Measurements from ENCODE around the gene COCH. TPM values are rescaled to one million over a fixed set of nuclear protein-coding genes. Genes with fewer than 3 reads are reported as not detected.
A peak's percentile ranks its signal among the peaks of the same experiment; 100 is the strongest.

Gene COCH
- total RNA-seq, 4 donors from 2014 or later, result 0.60 to 3.1 (median 1.8) TPM

GRCh38 chr14:30906752-30907658 is 32.6 kb downstream of the COCH start:
- TF ChIP-seq POLR2A (IDR thresholded peaks at IDR 0.05) (no peak), POLR2AphosphoS5 (IDR thresholded peaks at IDR 0.05) (no peak), EP300 (IDR thresholded peaks at IDR 0.05; ENCODE audit: low read depth) (no peak)
- TF ChIP-seq, protein P1, sequence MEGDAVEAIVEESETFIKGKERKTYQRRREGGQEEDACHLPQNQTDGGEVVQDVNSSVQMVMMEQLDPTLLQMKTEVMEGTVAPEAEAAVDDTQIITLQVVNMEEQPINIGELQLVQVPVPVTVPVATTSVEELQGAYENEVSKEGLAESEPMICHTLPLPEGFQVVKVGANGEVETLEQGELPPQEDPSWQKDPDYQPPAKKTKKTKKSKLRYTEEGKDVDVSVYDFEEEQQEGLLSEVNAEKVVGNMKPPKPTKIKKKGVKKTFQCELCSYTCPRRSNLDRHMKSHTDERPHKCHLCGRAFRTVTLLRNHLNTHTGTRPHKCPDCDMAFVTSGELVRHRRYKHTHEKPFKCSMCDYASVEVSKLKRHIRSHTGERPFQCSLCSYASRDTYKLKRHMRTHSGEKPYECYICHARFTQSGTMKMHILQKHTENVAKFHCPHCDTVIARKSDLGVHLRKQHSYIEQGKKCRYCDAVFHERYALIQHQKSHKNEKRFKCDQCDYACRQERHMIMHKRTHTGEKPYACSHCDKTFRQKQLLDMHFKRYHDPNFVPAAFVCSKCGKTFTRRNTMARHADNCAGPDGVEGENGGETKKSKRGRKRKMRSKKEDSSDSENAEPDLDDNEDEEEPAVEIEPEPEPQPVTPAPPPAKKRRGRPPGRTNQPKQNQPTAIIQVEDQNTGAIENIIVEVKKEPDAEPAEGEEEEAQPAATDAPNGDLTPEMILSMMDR (IDR thresholded peaks at IDR 0.05), result peak; percentile 15 to 39 (median 31)
- Histone ChIP-seq H3K27me3 (no peaks in the 10 kb centered on the region), H3K4me1 (no peaks in the 10 kb centered on the region), H3K27ac (no peak overlapping the region), H3K36me3 (peaks cover 0 to 44% (median 9%) of the 10 kb centered on the region in 4 donors), H3K4me3 (no peak overlapping the region), H3K9me3 (no peaks in the 10 kb centered on the region)
- no peak for DNase-seq
- in situ Hi-C loops (cut with MboI; ENCODE audit: low pct_ligation_motif_present in 1 of 4, low pct_unique_long_range_greater_than_20kb in 1 of 4, low sequenced_read_pairs in 3 of 4), result loop anchor here in 3 of 4 donors (10.0 to 25.0 kb wide), 2 partner anchors 245 to 252 kb away; no protein-coding TSS in a partner anchor
- intact Hi-C loops (cut with DNase I; ENCODE audit: low total_unique reads), result no loop called here

DNA sequence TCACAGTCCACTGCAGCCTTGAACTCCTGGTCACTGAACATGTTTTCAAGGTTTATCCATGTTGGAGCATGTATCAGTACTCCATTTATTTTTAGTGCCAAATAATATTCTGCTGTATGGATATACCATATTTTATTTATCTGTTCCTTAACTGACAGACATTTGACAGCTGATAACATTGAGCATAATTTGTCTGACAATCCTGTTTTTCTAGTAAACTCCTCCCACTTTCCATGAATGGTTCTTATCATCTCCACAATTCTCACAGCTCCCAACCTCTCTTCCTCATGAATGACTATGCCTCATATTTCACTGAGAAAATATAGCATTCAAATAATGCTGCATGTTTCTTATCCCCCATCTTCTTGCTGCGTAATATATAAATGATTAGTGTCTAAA is 33.3 kb downstream of the COCH start:
- DNase-seq, result no peak
- Histone ChIP-seq H3K9me3 (no peaks in the 10 kb centered on the region), H3K27ac (no peak overlapping the region), H3K36me3 (peaks cover 0 to 38% (median 9%) of the 10 kb centered on the region in 4 donors), H3K27me3 (no peaks in the 10 kb centered on the region), H3K4me1 (no peaks in the 10 kb centered on the region), H3K4me3 (no peak overlapping the region)
- in situ Hi-C loops (cut with MboI; ENCODE audit: low pct_ligation_motif_present in 1 of 4, low pct_unique_long_range_greater_than_20kb in 1 of 4, low sequenced_read_pairs in 3 of 4), result loop anchor here in 3 of 4 donors (10.0 to 25.0 kb wide), 2 partner anchors 245 to 253 kb away; no protein-coding TSS in a partner anchor
- TF ChIP-seq, protein P1 (IDR thresholded peaks at IDR 0.05), result no peak
- TF ChIP-seq POLR2AphosphoS5 (IDR thresholded peaks at IDR 0.05), result no peak
- 97 to 100% methylated on average over 1 of the region's 1 CpG for WGBS, 2 donors (ENCODE audit: low coverage in 1 of 2)
- intact Hi-C loops (cut with DNase I; ENCODE audit: low total_unique reads), result no loop called here

DNA sequence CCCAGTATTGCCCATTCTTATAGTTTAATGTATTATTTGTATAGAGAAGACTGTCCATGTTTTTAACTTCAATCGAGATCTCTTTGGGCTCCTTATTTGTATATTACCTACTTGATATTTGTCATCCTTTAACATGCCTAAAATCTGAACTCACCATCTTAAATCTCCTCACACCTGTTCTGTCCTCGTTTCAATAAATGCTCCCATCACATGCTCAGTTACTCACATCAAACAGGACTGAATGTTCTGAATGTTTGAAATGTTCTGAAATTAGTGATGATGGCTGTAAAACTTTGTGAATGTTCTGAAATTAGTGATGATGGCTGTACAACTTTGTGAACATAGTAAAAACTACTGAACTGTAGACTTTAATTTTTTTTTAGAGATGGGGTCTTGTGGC is 34.5 kb downstream of the COCH start:
- Histone ChIP-seq H3K4me3 (no peak overlapping the region), H3K4me1 (no peaks in the 10 kb centered on the region), H3K36me3 (peaks cover 0 to 35% (median 9%) of the 10 kb centered on the region in 4 donors), H3K9me3 (no peaks in the 10 kb centered on the region), H3K27me3 (no peaks in the 10 kb centered on the region), H3K27ac (no peak overlapping the region)
- WGBS, 2 donors (ENCODE audit: low coverage in 1 of 2), result 63 to 73% methylated on average over 2 of the region's 2 CpGs
- in situ Hi-C loops (cut with MboI; ENCODE audit: low pct_ligation_motif_present in 1 of 4, low pct_unique_long_range_greater_than_20kb in 1 of 4, low sequenced_read_pairs in 3 of 4), result loop anchor here in 3 of 4 donors (10.0 to 25.0 kb wide), 2 partner anchors 247 to 254 kb away; no protein-coding TSS in a partner anchor
- no peak for DNase-seq
- intact Hi-C loops (cut with DNase I; ENCODE audit: low total_unique reads), result no loop called here
- TF ChIP-seq POLR2AphosphoS5 (IDR thresholded peaks at IDR 0.05) (no peak), POLR2A (IDR thresholded peaks at IDR 0.05) (no peak), EP300 (IDR thresholded peaks at IDR 0.05; ENCODE audit: low read depth) (no peak)
- TF ChIP-seq, protein P1 (IDR thresholded peaks at IDR 0.05), result no peak

DNA sequence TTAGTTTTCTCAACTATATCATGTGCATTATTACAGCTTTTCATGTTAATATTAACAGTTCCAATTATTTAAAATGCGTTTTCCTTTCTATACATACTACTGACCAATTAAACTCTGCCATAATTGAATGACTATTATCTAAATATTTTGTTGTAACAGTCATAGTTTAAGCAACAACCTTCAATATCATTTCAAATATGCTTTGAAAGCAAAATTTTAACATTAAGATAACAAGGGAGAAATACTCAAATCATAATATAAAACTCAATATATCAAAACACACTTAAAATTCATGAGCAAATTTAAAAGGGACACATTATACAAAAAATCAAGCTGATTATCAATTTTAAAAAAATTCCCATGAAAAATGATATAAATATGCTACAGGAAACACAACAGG is 40.5 kb downstream of the COCH start:
- in situ Hi-C loops (cut with MboI; ENCODE audit: low pct_ligation_motif_present in 1 of 4, low pct_unique_long_range_greater_than_20kb in 1 of 4, low sequenced_read_pairs in 3 of 4) (loop anchor here in 2 of 4 donors (25.0 kb wide), 1 partner anchor 253 kb away; no protein-coding TSS in a partner anchor), intact Hi-C loops (cut with DNase I; ENCODE audit: low total_unique reads) (no loop called here)
- Histone ChIP-seq H3K4me1 (no peaks in the 10 kb centered on the region), H3K27ac (no peak overlapping the region), H3K4me3 (no peak overlapping the region), H3K9me3 (no peaks in the 10 kb centered on the region), H3K36me3 (peaks cover 0 to 11% (median 2%) of the 10 kb centered on the region in 4 donors), H3K27me3 (no peaks in the 10 kb centered on the region)
- 90 to 91% methylated on average over 1 of the region's 1 CpG for WGBS, 2 donors (ENCODE audit: low coverage in 1 of 2)
- TF ChIP-seq POLR2AphosphoS5 (IDR thresholded peaks at IDR 0.05), result no peak
- no peak for TF ChIP-seq POLR2A (IDR thresholded peaks at IDR 0.05)
- TF ChIP-seq, protein P1 (IDR thresholded peaks at IDR 0.05), result no peak
- TF ChIP-seq EP300 (IDR thresholded peaks at IDR 0.05; ENCODE audit: low read depth), result no peak
- no peak for DNase-seq

Measured in transverse colon (tissue), 4 donors.